GM21576 (cell line): ENCODE data around the gene CCDC85B.

Experiments used
- ATAC-seq: cut with Tn5 transposase; IDR thresholded peaks from one replicate; pipeline ENCODE4 v1.9.1; 2021; ENCODE audit warnings: mild to moderate bottlenecking, moderate library complexity; ENCODE audit not compliant: unreplicated experiment

CCDC85B gene

GRCh38 chr11:65928667-65929066 is 38.2 kb downstream of the CCDC85B start:
- no peak for ATAC-seq

DNA sequence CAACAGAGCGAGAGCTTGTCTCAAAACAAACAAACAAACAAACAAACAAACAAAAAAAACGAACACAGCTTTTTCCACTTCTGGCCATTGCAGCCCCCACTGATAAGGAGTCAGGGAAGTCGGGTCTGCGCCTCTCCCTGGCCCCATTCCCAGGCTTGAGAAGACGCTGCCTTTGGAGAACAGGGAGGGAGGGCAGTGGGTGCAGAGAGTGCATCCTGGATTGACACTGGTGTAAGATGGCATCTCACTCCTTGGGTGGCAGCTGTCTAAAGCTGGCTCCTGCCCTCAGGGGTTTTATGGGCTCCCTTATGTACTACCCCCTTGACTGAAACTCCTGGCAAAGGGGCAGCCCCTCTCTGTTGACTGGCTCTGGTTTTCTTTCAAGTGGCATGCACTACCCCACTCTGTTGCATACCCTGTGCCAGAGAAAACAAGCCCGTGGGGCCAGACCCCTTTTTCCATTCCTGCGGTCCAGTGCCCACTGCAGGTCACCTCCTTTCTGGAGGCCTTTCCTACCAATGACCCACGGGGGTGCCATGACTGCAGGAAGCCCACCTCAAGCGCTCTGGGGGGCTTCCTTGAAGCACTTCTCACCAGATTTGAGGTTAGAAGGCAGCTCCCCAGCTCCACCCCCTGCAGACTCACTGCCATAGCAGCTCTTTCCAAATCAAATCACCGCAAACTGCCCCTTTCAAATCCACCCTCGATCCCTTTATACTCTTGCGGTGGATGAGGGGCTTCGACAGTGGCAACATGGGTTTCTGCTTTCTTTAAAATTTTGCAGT is 41.5 kb downstream of the CCDC85B start:
- ATAC-seq, result no peak

GRCh38 chr11:65932558-65932919 is 42.1 kb downstream of the CCDC85B start:
- ATAC-seq, result no peak

DNA sequence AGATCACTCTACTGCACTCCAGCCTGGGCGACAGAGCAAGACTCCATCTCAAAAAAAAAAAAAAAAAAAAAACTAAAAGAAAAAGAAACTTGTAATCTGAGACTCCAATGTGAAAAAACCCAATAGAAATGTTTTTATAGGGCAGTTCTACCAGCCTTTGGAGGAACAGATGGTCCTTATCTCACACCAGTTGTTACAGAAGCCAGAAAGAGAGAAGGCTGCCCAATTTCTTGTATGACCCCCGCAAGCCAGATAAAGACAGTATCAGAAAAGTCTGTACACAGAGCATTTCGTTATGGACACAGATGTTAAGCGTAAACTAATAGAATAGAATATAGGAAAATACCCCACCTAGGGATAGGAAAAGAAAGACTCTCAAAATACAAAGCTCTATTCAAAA is 43.5 kb downstream of the CCDC85B start:
- no peak for ATAC-seq

DNA sequence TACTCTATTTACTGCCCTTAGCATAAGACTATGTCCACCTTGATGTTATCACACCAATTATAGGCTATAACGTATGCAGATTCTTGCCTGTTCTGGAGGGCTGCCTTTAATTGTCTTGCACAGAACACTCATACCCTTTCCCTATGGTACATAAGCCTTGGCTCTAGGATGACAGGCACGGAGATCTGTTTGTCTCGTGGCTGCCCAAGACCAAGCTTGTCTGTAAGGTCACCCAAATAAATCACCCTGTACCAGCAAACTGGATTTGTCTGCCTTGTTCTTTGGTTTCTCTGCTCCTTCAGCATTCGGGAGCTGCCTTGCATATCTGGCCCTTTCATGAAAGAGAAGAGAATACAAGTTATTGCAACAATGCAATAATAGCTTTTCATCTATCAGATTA is 47.3 kb downstream of the CCDC85B start:
- no peak for ATAC-seq
